GM19452 (cell line): ENCODE results near the gene MED22.
"Not testable (repeated sequence)": the region's sequence is repeated elsewhere in the genome, so short reads cannot be mapped to it uniquely, and the experiment has no call there.

Source experiments
- ATAC-seq: cut with Tn5 transposase; IDR thresholded peaks from one replicate; pipeline ENCODE4 v1.9.1; 2021; ENCODE audit not compliant: unreplicated experiment

Gene MED22

DNA sequence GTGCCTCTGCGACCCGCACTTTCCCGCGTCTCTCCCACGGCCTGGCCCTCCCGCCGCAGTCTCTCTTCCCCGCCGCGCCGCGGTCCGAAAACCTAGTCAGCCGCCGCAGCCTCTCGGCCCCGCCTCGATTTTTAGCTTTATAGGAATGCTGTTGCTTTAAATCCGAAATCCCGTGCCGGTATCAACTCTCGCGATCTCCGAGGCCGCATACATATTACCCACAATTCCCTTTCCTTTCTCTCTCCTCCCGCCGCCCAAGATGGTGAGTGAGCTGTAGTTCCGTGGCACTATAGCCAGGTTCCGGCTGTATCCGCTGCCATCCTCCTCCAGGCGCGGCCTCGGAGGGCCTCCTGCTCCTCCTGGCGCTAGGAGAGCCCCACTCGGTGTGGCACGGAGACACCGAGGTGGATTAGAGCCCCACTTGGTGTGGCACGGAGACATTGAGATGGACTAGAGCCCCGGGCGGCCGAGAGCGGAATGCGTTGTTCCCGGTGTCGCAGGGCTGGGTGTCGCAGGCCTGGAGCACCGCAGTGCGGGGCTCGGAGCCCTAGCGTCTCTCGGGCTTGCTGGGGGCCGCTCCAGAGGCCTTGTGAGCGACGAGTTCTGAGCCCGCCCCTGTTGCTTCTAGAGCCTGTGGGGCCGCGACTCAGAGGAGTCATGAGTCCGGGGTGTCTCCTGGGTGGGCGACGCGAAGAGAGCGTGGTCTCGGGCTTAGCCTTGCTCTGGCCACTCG, at the start of gene MED22, which contains the start of gene RPL7A:
Gene MED22, minus strand, starts transcription at position 147 of the 733 bp plus-strand sequence. CDS start 1,469 bp downstream, outside the sequence.
Gene RPL7A, plus strand, starts transcription at position 234 of the 733 bp plus-strand sequence. Its CDS starts 26 bp downstream, at position 260.
- peak; percentile 68 for ATAC-seq

DNA sequence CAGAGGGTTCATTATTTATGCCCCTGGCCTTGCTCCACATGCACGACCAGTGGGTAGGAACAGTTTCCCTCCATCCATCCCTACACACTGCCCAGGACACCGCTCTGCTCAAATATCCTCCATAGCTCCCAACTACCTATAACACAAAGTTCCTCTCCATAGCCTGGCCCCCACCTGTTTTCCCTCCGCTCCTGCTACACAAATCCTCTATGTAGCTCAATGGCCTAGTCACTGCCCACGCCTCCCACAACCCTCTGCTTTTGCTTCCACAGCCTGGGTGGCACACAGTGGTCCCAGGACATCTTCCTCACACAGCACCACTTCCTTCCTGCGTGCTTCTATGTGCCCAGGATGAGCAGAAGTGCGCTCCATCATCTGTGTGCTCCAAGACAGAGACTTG, 49.4 kb upstream of the MED22 start:
- ATAC-seq = no peak

DNA sequence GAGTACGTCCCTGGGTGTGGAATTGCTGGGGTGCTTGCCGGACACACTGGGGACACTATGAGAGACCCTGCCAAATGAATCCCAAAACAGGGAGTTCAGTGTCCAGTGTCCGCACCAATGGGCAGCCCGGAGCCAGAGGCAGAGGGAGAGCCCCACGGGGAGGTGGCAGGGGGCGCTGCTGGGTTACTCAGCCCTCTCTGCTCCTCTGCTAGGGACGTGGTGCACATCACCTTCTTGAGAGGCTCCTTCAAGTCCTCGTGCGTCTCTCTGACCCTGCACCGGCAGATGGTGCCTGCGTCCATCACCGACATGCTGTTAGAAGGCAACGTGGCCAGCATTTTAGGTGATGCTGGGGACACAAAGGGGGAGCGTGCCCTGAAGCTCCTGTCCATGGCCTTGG, 49.0 kb upstream of the MED22 start:
- no peak for ATAC-seq

DNA sequence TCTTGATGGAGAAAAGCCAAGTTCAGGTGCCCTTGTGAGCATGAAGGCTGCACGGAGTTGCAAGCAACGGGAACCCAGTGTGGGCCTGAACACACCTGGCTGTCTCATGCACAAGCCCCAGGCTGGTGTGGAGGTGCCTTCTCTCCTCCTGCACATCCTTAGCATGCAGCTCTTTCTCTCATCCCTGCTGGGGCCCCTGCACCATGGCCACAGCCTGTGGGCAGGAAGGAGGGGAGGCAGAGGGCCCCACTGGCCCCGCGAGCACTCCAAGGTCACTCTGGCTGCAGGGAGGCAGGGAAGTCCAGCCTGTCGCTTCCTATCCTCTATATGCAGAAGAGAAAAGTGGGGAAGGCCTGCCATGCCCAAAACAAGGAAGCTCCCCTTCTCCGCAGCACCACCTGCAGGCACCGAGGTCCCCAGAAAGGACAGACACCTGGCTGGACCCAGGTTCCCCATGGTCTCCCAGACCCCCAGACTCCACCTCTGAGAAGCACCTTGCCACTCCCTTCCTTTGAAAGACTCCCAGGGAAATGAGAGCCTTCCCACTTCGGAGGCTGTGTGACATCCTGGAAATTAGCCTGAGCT, 46.8 kb upstream of the MED22 start:
- ATAC-seq = no peak

GRCh38 chr9:133393399-133393798, 45.5 kb upstream of the MED22 start:
- no peak for ATAC-seq

GRCh38 chr9:133392308-133392707, 44.4 kb upstream of the MED22 start:
- ATAC-seq = not testable (repeated sequence)

DNA sequence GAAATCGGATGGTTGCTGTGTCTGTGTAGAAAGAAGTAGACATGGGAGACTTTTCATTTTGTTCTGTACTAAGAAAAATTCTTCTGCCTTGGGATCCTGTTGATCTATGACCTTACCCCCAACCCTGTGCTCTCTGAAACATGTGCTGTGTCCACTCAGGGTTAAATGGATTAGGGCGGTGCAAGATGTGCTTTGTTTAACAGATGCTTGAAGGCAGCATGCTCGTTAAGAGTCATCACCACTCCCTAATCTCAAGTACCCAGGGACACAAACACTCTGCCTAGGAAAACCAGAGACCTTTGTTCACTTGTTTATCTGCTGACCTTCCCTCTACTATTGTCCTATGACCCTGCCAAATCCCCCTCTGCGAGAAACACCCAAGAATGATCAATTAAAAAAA, 43.5 kb upstream of the MED22 start:
- not testable (repeated sequence) for ATAC-seq

- no peak for ATAC-seq
These were observed 42.8 kb upstream of the MED22 start for GRCh38 chr9:133390713-133391112.

- no peak for ATAC-seq
These were observed 41.6 kb upstream of the MED22 start for GRCh38 chr9:133389562-133389961.

- ATAC-seq = no peak
These were observed 41.2 kb upstream of the MED22 start for GRCh38 chr9:133389025-133389557.

GRCh38 chr9:133387680-133388079, 39.7 kb upstream of the MED22 start:
- ATAC-seq = no peak

GRCh38 chr9:133386338-133386737, 38.4 kb upstream of the MED22 start:
- no peak for ATAC-seq

- no peak for ATAC-seq
These were observed 37.5 kb upstream of the MED22 start for GRCh38 chr9:133385452-133385851.

GRCh38 chr9:133384736-133385321, 36.9 kb upstream of the MED22 start:
- no peak for ATAC-seq

GRCh38 chr9:133383438-133383837, 35.5 kb upstream of the MED22 start:
- no peak for ATAC-seq

DNA sequence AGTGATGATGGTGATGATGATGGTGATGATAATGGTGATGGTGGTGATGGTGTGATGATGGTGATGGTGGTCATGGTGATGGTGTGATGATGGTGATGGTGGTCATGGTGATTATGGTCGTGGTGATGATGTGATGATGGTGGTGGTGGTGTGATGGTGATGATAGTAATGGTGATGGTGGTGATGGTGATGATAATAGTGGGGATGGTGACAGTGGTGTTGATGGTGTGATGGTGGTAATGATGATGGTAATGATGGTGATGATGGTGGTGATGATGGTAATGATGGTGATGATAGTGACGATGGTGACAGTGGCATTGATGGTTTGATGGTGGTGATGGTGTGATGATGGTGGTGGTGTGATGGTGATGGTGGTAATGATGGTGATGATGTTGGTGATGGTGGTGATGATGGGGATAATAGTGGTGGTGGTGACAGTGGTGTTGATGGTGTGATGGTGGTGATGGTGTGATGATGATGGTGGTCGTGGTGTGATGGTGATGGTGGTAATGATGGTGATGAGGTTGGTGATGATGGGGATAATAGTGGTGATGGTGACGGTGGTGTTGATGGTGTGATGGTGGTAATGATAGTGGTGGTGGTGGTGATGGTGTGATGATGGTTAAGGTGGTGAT, 34.7 kb upstream of the MED22 start:
- ATAC-seq = no peak

DNA sequence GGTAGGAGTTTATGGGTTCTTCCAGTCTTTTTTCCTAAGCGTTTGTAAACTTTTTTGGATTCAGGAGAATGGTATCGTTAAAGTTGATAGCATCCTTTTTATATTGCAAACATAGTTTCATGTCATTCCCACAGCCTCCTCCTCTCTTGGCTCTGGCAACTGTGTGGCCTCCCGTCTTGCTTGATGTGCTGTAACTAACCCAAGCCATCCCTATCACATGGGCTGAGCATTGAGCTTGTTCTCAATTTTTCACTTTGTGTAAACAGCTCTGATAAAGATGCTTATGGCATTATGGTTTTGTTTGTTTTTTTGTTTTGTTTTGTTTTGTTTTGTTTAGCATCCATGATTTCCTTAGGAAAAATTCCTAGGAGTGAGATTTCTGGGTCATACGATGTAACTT, 32.8 kb upstream of the MED22 start:
- ATAC-seq = no peak

DNA sequence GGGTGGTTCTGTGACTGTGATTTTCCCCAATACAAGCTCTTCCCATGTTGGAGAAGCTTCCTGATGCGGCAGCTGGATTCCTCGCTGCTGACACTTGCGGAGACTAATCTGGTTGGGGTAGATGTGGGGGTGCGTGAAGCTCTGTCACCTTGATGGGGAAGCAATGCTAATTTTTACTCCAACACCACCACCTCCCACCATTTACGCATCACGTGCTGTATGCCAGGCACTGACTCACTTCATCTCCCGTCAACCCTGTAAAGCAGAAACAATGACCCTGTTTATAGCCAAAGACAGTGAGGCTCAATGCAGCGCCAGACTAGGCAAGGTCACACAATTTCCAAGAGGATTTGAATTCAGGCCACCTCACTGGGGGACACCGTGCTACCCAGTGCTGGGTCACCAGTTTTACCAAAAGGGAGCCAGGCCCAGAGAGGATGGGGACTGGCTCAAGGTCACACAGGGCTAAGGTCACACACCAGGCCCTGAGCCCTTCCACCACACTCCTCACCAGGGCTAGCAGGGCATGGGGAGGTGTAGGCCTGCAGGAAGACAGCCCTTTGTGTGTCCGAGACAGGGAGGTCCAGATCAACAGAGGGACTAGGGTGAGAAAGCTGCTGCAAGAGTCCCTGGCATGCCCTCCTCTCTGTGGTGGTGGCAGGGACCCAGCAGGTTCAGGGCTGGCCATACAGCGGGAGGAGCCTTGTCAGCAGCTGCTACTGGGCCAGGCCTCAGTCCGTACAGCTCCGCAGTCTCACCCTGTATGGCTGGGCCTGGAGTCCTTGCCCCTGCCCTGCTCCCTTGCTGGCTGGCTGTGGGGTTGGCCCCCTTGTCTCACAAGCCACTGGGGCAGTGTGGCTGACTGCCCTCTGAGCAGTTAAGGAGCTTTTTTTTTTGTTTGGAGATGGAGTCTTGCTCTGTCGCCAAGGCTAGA, 31.5 kb upstream of the MED22 start:
- no peak for ATAC-seq

DNA sequence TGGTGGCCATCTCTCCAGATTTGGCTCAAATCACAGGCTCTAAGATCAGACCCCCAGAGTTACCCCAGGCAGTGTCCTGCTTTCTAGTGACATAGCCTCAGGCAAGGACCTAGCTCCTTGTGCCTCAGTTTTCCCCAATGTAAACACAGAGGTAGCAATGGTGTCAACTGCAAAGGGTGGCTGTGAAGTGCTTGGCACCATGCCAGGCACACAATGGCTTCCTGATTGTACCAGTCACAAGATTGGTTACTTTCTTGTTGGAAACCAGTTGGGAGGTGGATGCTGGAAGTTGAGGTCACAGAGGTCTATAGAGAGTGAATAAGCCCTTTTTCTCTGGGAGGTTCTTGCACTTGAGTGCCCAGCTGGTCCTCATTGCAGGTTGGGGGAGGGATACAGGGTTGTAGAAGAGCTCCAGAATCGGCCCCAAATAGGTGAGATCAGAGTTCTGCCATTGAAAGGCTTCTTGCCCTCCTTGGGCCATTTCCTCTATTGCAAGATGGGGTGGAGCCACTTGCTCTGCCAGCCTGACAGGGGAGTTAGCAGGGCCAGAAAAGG, 30.6 kb upstream of the MED22 start:
- no peak for ATAC-seq

GRCh38 chr9:133377721-133378216, 29.8 kb upstream of the MED22 start:
- no peak for ATAC-seq
